ENCODE results near the gene ZBTB17. TPM values are rescaled to one million over a fixed set of nuclear protein-coding genes. Genes with fewer than 3 reads are reported as not detected.
"Not testable (repeated sequence)": the region's sequence is repeated elsewhere in the genome, so short reads cannot be mapped to it uniquely, and the experiment has no call there.

Gene ZBTB17
- total RNA-seq, 1 donor from 2014 or later, result 48.6 TPM

GRCh38 chr1:15931884-15932283, 44.0 kb downstream of the ZBTB17 start:
- no peak for DNase-seq (ENCODE audit: low spot score in 2 of 2, unreplicated experiment in 2 of 2)
- no peaks in the 10 kb centered on the region for H3K9me3 Mint-ChIP-seq
- no peaks in the 10 kb centered on the region for H3K4me1 Mint-ChIP-seq
- no peak for TF ChIP-seq CTCF (IDR thresholded peaks at IDR 0.05; ENCODE audit: unreplicated experiment)
- H3K36me3 Mint-ChIP-seq, result peaks cover 79% of the 10 kb centered on the region
- H3K4me3 Mint-ChIP-seq, result no peak overlapping the region
- H3K27ac Mint-ChIP-seq, result no peak overlapping the region
- H3K27me3 Mint-ChIP-seq (ENCODE audit: low read depth), result no peaks in the 10 kb centered on the region

GRCh38 chr1:15931401-15931800, 44.5 kb downstream of the ZBTB17 start:
- H3K36me3 Mint-ChIP-seq, result peaks cover 77% of the 10 kb centered on the region

GRCh38 chr1:15928971-15929965, 46.6 kb downstream of the ZBTB17 start:
- no peak for TF ChIP-seq CTCF (IDR thresholded peaks at IDR 0.05; ENCODE audit: unreplicated experiment)
- Mint-ChIP-seq H3K27me3 (ENCODE audit: low read depth) (no peaks in the 10 kb centered on the region), H3K27ac (no peak overlapping the region), H3K4me3 (no peak overlapping the region), H3K4me1 (peaks cover 3% of the 10 kb centered on the region), H3K36me3 (peaks cover 66% of the 10 kb centered on the region), H3K9me3 (no peaks in the 10 kb centered on the region)
- DNase-seq (ENCODE audit: low spot score in 2 of 2, unreplicated experiment in 2 of 2), result no peak

More at GRCh38 chr1:15931401-15931800, 44.5 kb downstream of the ZBTB17 start:
- H3K9me3 Mint-ChIP-seq, result no peaks in the 10 kb centered on the region
- H3K27me3 Mint-ChIP-seq (ENCODE audit: low read depth), result no peaks in the 10 kb centered on the region
- no peak overlapping the region for H3K4me3 Mint-ChIP-seq
- TF ChIP-seq CTCF (IDR thresholded peaks at IDR 0.05; ENCODE audit: unreplicated experiment), result no peak
- no peaks in the 10 kb centered on the region for H3K4me1 Mint-ChIP-seq
- no peak overlapping the region for H3K27ac Mint-ChIP-seq
- DNase-seq (ENCODE audit: low spot score in 2 of 2, unreplicated experiment in 2 of 2), result no peak

- not testable (repeated sequence) for H3K27ac Mint-ChIP-seq; H3K9me3 Mint-ChIP-seq; H3K4me3 Mint-ChIP-seq; H3K27me3 Mint-ChIP-seq (ENCODE audit: low read depth); DNase-seq (ENCODE audit: low spot score in 2 of 2, unreplicated experiment in 2 of 2); H3K4me1 Mint-ChIP-seq
- H3K36me3 Mint-ChIP-seq, result peaks cover 61% of the 10 kb centered on the region
Measured at GRCh38 chr1:15926448-15926847, 49.5 kb downstream of the ZBTB17 start.

GRCh38 chr1:15923241-15923640, 52.7 kb downstream of the ZBTB17 start:
- peaks cover 18% of the 10 kb centered on the region for H3K4me1 Mint-ChIP-seq
- DNase-seq (ENCODE audit: low spot score in 2 of 2, unreplicated experiment in 2 of 2), result no peak
- H3K9me3 Mint-ChIP-seq, result no peaks in the 10 kb centered on the region
- no peak overlapping the region for H3K4me3 Mint-ChIP-seq
- no peaks in the 10 kb centered on the region for H3K27me3 Mint-ChIP-seq (ENCODE audit: low read depth)
- no peak for TF ChIP-seq CTCF (IDR thresholded peaks at IDR 0.05; ENCODE audit: unreplicated experiment)
- H3K36me3 Mint-ChIP-seq, result peaks cover 43% of the 10 kb centered on the region
- H3K27ac Mint-ChIP-seq, result peak overlapping the region; percentile 34

GRCh38 chr1:15918962-15919715, 56.8 kb downstream of the ZBTB17 start:
- H3K4me1 Mint-ChIP-seq, result peaks cover 14% of the 10 kb centered on the region
- peak overlapping the region; percentile 82 for H3K27ac Mint-ChIP-seq
- DNase-seq (ENCODE audit: low spot score in 2 of 2, unreplicated experiment in 2 of 2), result no peak
- H3K4me3 Mint-ChIP-seq, result no peak overlapping the region
- H3K27me3 Mint-ChIP-seq (ENCODE audit: low read depth), result no peaks in the 10 kb centered on the region
- no peaks in the 10 kb centered on the region for H3K9me3 Mint-ChIP-seq
- H3K36me3 Mint-ChIP-seq, result peaks cover 45% of the 10 kb centered on the region
- TF ChIP-seq CTCF (IDR thresholded peaks at IDR 0.05; ENCODE audit: unreplicated experiment), result no peak
